ENCODE results near the gene VTI1A. TPM values are rescaled to one million over a fixed set of nuclear protein-coding genes. Genes with fewer than 3 reads are reported as not detected.

Gene VTI1A
- total and polyA plus RNA-seq, 9 of the 15 experiments (the other 6 are each of a cell fraction or from before 2014, with no cell fraction given), result 9.3 to 21.4 (median 16.0) TPM

- no peak for TF ChIP-seq TRIM25 (IDR thresholded peaks at IDR 0.05; ENCODE audit: borderline replicate concordance)
Measured at GRCh38 chr10:112801748-112802147, 354.7 kb downstream of the VTI1A start (continued).

DNA sequence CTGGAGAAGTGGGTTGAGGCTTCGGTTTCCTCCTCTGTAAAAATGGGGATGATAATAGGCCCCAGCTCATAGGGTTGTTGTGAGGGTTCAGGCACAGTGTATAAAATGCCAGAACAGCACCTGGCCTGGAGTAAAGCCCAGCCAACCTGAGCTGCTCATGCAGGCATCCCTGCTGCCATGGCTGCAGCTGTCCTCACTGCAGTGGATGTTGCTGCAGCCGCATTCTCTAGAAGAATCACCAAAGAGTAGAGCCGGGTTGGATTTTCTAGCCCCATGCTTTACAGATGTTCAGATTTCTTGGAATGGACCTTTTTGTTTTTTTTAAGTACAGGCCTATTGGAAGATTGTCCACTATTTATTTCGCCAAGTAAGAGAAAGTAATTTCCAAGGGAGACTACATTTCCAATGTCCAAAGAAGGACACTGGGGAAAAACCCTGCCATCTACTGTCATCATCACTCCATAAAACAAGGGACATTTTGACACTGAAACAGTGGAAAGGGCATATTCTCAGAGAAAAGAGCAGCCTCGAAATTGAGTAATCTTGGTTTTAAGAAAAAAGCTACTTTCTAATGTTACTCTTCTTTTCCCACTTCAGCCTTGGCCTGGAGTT is 355.5 kb downstream of the VTI1A start:
- Histone ChIP-seq H3K9me1 (ENCODE audit: control insufficient read depth, insufficient read depth, low read length) (no peaks in the 10 kb centered on the region), H3K4me2 (ENCODE audit: insufficient read depth, low read length) (no peak overlapping the region), H3K27ac (ENCODE audit: extremely low read depth, low read depth, low read length) (no peak overlapping the region), H4K20me1 (replicated peaks; ENCODE audit: control insufficient read depth, insufficient read depth, low read length) (no peaks in the 10 kb centered on the region), H3K79me2 (ENCODE audit: control insufficient read depth, insufficient read depth, low read length) (no peaks in the 10 kb centered on the region), H3K27me3 (ENCODE audit: control insufficient read depth in 2 of 2, insufficient read depth in 2 of 2, low read length in 2 of 2) (no peaks in the 10 kb centered on the region), H2AFZ (ENCODE audit: low read depth, low read length) (no peak overlapping the region), H3K4me3 (no peak overlapping the region), H3K9me3 (replicated peaks; ENCODE audit: control insufficient read depth, insufficient read depth, low read depth, low read length) (no peaks in the 10 kb centered on the region), H3K4me1 (replicated peaks in 1 of 2; ENCODE audit: control insufficient read depth in 2 of 2, insufficient read depth in 2 of 2, low read length in 2 of 2) (no peaks in the 10 kb centered on the region), H3K9ac (ENCODE audit: insufficient read depth in 1 of 2, low read depth in 2 of 2, low read length in 2 of 2) (no peak overlapping the region), H3K36me3 (ENCODE audit: control insufficient read depth, insufficient read depth, low read length) (no peaks in the 10 kb centered on the region; the same call in 2 of the 3 replicates)
- DNase-seq (ENCODE audit: extremely low read depth in 1 of 4, low spot score in 3 of 4) (no peak), FAIRE-seq (no peak), ATAC-seq (no peak)
- WGBS (ENCODE audit: insufficient coverage, low coverage, missing lambda C conversion rate), result 50% methylated on average over 5 of the region's 5 CpGs
- CTCF ChIA-PET (ENCODE audit: low intra/inter-chr PET ratio), result no interaction called here
- intact Hi-C loops (cut with micrococcal nuclease) (no loop called here), in situ Hi-C loops (cut with MboI) (no loop called here)
- no peak for TF ChIP-seq ESRRA (IDR thresholded peaks at IDR 0.05; ENCODE audit: borderline replicate concordance, low read depth)
- no peak for TF ChIP-seq EHMT2 (IDR thresholded peaks at IDR 0.05)
- no peak for TF ChIP-seq CREBBP (IDR thresholded peaks at IDR 0.05; ENCODE audit: low read depth, low read length)
- no peak for TF ChIP-seq RBM15 (IDR thresholded peaks at IDR 0.05; ENCODE audit: insufficient read depth, low read length)
- TF ChIP-seq XRCC5 (IDR thresholded peaks at IDR 0.05; ENCODE audit: low read depth, low read length), result no peak
- no peak for TF ChIP-seq DPF2 (IDR thresholded peaks at IDR 0.05)
- TF ChIP-seq ZBTB17 (CRISPR knock-in tag; IDR thresholded peaks at IDR 0.05), result no peak
- no peak for TF ChIP-seq CHD2 (IDR thresholded peaks at IDR 0.05; ENCODE audit: low read depth, low read length)
- no peak for TF ChIP-seq MEIS2 (IDR thresholded peaks at IDR 0.05; ENCODE audit: partially characterized antibody)
- POLR2A ChIA-PET, result no interaction called here
- no TSS peak for BruUV-seq (replicated peaks)

Data from K562 (cell line).